HG02852 (cell line): Measurements from ENCODE around the gene HELZ2.
A peak's percentile ranks its signal among the peaks of the same experiment; 100 is the strongest.
"Not testable (repeated sequence)": the region's sequence is repeated elsewhere in the genome, so short reads cannot be mapped to it uniquely, and the experiment has no call there.

Source experiments
- ATAC-seq: cut with Tn5 transposase; IDR thresholded peaks from one replicate; pipeline ENCODE4 v1.9.1; 2021; ENCODE audit warnings: mild to moderate bottlenecking, moderate library complexity; ENCODE audit not compliant: unreplicated experiment

HELZ2 gene

DNA sequence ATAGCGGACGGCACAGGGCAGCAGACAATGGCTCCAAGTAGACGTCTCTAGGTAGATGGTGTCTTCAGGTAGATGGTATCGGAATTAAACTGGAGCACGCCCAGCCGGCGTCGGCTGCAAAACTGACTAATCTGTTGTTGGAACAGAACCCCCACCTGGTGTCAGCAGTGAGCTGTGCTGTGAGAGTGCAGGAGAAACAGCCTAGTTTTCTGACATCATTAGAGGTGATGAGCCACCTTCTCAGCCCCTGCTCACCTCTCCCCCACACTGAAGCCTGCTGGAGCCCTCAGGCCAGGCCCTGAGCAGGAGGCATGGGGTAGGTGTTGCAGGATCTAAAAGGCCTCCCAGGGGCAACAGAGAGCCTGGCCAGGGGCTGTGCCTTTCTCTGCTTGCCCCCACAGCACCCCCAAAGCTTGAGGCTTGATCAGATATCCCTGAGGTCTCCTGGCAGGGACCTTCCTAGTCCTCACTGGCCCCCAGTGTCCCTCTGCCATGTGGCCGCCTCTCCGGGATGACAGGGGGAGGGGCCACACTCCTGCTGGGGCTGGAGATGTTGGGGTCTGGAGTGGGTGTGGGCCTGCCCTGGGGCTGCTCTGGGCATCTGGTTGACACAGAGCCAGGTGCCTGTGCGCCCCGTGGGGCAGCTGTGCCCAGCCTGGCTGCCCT lies 6.9 kb upstream of the HELZ2 start:
- no peak for ATAC-seq

DNA sequence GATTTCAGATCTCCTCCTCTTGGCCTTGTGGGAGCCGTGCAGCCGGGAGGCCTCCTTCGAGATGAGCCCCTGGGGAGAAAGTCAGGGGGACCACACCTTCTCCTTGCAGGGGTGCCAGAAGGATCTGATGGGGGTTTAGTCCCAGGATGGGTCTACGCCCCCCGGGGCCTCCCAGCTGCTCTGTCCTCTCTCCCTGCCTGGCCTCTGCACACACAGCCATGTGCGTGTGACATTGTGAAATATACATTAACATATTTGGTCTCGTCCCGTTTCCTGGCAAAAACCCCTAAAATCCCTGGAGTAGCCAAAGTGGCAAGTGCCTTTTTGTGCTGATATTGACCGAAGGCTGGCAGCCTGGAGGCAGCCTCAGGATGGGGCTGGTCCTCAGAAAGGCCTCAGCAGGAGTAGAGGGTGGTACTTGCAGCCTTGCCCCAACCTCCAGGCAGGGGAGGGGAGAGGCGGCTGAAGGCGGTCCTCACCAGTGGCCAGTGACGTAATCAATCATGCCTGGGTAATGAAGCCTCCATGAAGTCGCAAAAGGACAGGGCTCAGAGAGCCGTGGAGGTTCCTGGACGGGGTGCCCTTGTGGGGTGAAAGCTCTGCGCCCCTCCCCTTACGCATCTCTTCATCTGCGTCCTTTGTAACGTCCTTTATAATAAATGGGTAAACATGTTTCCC lies 5.1 kb upstream of the HELZ2 start:
- ATAC-seq: no peak

DNA sequence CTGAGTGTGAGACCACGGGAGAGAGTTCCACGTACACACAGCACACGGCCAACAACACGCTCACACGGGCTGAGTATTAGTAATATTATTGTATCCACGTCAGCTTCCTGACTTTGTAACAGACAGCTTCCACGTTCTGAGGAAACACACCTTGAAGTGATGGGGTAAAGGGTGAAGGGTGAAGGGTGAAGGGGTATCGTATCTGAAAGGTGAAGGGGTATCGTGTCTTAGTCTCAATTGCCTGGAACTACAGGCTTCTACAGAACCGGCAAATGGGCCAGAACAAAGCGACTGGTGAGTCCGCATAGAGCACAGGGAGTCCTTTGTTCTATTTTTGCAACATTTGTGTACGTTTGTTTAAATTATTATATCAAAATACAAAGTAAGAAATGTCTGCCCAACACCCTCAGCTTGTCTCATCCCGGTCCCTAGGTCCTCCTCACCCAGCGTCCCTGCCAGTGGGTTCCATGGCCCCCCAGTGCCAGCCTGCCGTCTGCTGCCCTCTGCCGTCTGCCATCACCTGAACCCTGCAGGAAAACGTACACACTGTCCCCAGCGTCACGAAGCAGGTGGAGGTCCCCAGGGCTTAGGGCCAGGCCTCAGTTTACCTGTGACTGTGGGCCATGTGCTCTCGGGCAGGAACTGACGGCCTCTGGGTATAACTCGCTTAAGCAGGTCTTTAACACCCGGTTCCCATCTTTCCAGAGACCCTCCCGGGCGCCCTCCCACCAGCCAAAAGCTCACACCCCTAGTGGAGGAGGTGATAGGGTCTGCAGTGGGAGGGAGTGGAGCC lies 4.4 kb upstream of the HELZ2 start:
- ATAC-seq: no peak

DNA sequence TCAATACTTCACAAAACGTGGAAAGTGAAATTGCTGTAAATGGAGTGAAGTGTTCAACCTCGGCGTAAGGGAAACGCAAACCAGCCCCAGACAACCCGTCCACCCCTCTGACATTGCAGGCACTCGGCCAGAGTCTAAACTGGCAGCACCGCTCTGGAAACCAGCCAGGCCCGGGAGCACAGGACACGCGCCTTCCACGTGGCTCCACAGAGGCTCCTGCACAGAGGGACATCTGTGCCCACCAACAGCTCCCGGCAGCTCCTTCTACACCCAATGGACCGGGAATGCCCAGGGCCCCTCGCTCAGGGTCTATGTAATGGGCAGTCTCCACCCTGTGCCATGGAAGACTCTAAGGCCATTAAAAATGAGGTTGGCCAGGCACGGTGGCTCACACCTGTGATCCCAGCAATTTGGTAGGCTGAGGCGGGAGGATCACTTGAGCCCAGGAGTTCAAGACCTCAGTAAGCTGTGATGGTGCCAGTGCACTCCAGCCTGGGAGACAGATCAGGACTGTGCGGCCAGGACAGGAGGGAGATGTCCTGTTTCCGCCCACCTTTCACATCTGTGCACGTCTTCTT lies 3.4 kb upstream of the HELZ2 start:
- ATAC-seq: no peak

DNA sequence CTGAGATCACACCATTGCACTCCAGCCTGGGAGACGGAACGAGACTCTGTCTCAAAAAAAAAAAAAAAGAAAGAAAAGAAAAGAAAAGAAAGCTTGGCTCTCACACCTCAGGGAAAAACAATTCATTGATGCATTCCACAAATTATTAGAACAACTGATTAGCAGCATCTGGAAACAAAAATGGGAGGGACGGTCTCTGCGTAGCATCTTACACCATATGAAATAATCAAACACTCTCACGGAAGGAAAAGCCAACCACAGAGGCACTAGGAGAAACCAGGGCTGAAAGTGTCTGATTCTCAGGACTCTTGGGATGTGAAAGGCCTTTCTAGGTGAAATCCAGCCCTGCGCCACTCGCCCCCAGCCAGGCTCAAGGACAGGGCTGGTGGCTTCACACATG lies 2.3 kb upstream of the HELZ2 start:
- no peak for ATAC-seq

DNA sequence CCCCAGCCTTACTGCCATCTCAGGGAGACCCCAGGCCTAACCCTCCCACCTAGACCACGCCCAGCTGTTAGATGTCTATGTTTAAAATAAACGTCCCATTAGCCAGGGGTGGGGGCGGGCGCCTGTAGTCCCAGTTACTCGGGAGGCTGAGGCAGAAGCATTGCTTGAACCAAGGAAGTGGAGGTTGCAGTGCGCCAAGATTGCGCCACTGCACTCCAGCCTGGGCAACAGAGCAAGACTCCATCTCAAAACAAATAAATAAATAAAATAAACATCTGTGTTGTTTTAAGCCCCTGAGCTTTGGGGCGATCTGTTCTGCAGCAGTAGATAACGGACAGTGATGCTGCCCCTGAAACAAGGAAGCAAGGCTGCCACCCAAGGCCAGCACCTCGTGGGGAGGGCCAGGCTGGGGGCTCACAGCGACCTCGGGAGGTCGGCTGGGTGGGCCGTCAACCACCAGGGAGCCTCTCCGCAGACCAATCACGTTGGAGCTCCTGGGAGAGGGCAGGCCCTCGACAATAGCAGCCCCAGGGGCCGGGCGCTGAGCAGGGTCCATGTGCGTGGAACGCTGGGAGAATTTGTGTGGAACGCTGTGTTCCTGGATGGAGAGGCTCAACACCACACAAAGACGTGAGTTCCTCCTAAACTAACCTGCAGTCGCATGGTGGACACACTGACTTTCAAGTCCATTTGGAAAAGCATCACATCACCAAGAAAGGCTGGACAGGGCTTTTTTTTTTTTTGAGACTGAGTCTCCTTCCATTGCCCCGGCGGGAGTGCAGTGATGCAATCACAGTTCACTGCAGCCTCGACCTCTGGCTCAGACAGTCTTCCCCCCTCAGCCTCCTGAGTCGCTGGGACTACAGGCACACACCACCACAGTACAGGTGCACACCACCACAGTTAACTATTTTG lies 1.0 kb upstream of the HELZ2 start:
- no peak for ATAC-seq

DNA sequence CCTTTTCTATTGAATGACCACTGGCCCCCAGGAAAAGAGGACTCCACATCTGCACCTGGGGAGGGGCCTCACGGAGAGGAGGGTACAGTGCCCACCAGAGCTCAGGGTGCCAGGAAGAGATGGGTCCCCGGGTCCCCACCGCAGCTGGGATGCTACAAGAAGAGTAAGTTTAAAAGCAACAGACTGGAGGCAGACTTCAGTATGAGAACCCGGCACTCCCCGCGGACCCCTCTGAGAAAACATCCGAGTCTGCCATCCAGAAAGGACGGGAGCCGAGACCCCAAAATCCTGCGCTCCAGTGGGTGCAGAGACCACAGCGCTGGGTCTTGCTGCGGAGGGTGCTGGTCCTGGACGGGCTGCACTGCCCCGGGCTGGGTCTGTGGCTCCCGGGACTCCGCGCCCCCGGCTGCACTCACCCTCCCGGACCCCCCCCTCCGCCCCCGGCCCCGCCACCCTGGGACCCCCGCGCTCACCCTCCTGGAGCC lies 350 bp downstream of the HELZ2 start:
- no peak for ATAC-seq

DNA sequence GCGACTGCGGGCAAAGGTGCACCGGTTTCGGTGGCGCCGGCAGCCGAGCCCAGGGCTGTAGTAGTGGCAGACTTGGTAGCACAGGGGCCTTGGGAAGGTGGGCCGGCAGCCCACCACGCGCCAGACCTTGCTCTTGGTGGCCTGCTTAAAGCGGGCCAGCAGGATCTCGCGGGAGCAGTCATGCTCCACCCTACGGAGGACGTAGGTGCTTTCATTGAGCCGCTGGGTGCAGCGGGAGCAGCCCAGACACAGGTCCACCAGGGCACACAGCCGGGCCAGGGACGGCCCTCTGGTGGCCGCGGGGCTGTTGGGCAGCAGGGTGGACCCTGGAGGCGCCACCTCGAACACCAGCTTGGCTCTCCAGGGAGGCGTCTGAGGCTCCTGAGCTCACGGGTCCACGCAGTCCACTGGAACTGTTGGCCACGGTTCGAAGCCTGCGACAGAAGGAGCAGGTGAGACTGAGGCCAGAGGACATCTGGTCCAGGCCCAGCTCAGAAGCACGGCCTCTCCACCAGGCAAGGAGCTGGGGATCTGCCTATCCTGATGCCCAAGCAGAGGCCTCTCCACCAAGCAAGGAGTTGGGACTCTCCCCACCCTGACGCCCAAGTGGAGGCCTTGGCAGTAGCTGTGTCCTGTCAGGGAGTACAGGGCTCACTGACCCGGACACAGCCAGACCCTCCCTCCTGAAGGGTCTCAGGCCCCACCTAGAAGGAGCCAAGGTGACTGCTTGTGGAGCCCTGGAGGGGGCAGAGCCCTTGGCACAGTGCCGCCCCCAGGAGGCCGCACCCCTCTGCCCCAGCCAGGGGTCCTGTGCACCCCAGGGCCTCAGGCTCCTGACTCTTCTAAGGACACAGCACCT lies 1.0 kb downstream of the HELZ2 start:
- ATAC-seq: no peak

DNA sequence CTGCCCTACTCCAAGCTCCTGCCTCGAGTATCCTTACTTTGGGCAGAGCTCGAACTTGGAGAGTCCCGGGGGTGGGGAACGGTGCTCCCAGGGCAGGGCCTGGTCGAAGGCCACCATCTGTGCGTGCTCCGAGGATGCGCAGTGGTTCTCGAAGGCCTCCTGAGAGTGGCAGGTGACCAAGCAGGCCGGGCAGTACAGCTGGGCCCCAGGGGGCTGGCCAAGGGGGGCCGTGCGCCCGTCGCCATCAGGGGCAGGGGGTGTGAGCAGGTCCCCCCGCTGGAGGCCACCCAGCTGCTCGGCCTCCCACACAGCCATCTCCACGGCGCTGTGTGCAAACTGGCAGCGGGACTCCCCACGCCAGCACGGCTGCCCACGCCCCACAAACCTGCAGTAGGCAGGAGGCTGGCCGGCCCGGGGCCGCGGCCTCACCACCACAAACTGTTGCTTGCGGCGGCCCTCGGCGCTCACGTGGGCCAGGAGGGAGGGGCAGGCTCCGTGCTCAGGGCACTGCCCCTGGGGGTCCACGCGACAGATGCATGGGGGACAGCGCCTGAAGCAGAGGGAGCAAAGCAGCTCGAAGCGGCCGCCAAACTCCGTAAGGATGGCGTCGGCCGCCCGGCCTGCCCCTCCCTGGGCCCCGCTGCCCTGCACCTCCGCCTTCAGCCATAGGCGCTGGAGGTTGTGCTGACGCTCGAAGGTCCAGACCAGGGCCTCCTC lies 1.8 kb downstream of the HELZ2 start:
- no peak for ATAC-seq

DNA sequence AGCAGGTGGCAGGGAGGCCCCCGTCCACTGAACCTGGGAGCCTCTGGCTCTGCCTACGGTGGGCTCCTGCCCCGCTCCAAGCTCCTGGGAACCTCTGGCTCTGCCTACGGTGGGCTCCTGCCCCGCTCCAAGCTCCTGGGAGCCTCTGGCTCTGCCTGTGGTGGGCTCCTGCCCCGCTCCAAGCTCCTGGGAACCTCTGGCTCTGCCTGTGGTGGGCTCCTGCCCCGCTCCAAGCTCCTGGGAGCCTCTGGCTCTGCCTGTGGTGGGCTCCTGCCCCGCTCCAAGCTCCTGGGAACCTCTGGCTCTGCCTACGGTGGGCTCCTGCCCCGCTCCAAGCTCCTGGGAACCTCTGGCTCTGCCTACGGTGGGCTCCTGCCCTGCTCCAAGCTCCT lies 3.0 kb downstream of the HELZ2 start:
- ATAC-seq: not testable (repeated sequence)

DNA sequence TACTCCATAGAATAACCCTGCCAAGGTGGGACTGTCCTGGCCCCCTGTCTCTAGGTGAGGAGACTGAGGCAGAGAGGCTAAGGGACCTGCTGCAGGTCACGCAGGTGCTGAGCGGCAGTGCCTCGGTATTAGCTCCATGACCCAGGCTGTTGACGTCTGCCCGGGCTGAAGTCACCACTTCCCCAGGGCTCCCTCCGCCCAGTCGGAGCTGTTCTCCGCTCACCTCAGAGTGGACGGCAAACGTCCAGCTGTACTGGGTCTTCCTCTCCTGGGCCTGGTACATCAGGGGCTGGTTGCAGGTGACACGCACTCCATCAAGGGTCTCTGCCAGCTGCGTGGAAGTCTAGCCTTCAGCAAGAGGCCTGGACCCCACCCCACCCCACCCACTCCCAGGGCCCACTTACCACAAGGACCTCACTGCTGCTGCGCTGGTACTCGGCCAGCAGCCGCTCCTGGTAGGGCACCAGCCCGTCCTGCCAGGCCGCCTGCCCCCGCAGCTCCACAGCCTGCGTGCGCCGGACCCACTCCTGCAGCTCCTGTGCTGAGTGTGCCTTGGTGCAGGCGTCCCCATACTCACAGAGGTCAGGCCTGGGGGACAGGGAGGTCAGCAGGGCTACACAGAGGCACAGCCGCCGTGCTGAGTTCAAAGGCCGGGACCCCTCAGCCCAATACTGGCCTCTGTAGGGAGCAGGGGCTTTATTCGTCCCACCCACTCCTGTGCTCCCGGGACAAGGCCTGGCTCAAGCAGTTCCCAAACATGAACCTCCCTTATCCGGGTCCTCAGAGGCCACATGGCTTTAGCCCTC lies 3.6 kb downstream of the HELZ2 start:
- ATAC-seq: no peak

DNA sequence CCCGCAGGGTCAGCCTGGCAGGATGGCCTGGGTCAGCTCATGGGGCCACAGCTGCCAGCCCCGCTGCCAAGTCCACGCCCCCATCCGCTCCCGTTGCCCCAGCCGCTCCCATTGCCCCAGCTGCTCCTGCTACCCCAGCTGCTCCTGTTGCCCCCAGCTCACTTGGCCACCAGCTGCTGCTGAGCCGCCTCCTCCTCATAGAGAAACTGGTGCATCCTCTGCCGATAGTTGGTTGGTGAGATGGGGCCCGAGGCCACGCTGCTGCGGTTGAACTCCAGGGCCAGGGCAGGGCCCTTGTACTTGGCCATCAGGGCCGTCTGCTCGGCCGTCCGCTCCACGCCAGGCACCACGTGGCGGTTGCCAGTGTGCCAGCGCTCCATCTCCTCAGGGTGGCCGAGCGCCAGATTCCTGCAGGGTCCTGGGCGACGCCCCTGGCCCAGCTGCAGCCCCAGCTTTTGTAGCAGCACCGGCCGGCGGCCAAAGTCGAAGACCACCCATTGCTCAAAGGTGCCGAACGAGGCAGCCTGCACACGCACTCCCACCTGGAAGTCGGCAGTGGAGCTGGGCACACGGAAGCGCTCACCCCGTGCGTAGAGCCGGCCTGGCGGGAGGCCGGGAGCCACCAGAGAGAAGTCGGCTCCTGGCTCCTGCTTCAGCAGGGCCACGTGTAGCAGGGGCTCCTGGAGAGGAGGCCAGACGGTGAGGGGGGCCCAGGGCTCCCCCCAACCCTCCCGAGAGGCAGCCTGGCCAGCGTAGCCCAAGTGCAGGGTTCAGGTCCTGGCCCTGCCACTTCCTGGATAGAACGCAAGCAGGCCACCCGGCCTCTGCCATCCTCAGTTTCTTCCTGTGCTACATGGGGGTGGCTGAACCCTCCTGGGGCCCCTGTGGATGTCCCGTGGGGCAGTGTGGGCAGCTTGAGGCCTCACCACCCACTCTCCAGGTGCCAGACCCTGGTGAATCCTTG lies 4.8 kb downstream of the HELZ2 start:
- ATAC-seq: no peak

DNA sequence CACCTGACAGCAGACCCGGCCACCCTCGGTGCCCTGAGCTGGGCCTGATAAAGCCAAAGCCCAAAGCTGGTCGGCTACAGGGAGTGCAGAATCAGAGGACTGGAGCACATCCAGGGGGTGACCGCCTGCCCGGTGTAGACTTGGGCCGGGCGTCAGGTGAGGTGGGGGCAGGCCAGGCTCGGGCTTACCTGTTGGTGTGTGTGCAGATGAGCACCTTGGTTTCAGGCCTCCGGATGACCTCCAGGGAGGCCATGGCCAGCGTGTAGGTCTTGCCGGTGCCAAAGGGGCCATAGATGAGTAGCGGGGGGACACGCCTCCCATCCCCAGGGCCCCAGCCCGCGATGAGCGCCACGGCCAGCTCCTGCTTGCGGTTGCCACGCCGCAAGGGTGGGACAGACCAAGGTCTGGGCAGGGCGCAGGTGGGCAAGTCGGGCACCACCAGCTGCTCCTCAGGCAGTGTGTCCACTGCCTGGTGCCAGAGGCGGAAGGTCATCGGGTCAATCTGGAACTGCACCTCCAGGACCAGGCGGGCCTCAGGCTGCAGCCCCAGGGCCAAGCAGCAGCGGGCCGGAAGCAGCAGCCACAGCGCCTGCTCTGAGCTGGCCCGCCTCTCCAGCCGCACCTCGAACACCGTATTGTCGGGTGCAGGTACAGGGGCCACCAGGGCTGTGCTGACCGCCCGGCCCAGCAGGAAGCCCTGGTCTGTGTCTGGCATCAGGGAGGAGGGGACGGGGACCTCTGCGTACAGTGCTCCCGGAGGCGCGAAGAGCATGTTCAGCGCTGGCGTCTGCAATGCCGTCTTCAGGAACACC lies 5.7 kb downstream of the HELZ2 start:
- no peak for ATAC-seq

DNA sequence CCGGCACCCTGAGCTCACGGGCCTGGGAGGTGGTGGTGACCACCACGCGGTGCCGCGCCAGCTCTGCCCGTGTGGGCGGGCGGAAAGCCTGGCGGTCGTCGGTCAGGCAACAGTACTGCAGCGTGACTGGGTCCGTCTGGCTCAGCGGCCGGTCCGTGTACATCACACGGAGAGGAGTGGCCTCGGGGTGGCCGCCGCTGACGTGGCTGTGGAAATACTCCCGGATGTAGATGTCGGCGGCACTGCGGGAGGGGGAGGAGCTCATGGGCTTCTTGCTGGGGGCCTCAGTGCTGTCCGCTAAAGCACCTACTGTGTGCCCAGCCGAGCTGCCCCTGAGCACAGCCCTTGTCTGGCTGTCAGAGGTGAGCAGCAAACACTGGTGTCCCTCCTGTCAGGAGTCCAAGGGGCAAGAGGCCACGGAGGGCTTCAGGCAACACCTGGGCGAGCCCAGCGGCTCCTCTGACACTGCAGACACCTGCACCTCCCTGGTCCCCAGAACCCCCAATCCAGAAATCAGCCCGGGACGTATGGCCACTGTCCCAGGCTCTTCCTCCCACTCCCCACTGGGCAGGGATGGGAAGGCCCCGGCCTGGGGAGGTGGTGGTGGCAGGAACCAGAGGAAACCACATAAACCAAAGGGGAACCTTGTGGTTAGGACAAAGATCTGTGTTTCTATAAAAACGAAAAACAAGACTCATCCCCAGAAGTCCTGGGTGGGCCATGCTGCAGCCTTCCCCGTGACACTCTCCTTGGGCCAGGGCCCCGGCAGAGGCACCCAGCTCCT lies 6.5 kb downstream of the HELZ2 start:
- ATAC-seq: peak; percentile 74

DNA sequence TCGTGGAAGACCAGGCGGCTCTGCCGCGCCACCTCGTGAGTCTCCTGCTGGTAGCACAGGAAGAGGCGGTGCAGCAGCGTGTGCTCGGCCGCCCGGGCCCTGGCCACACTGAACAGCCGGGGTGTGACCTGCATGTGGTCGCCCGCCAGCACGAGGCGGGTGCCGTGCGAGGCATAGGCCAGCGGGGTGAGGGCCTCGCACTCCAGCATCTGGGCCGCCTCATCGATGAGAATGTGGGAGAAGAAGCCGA lies 7.0 kb downstream of the HELZ2 start:
- ATAC-seq: no peak
